Measurements from ENCODE around the gene AP5B1.

DNA sequence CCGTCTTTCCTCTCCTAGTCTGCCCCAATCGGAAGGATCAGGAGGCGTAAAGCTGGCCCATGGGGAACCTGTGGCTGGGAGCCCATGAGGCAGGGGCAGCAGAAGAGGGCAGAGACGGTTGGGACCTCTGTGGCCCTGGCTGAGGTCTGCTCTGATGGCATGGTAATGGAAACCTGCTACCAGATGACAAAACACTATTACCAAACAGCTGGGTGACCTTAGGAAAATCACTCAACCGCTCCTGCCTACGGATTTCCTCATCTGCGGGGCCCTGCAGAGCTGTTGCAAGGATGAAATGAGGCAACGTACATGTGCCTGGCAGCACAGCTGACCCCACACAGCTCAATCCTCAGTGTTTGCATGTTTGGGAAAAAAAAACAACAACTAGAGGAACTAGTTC, 4.6 kb downstream of the AP5B1 start:
- TF ChIP-seq, protein P1, sequence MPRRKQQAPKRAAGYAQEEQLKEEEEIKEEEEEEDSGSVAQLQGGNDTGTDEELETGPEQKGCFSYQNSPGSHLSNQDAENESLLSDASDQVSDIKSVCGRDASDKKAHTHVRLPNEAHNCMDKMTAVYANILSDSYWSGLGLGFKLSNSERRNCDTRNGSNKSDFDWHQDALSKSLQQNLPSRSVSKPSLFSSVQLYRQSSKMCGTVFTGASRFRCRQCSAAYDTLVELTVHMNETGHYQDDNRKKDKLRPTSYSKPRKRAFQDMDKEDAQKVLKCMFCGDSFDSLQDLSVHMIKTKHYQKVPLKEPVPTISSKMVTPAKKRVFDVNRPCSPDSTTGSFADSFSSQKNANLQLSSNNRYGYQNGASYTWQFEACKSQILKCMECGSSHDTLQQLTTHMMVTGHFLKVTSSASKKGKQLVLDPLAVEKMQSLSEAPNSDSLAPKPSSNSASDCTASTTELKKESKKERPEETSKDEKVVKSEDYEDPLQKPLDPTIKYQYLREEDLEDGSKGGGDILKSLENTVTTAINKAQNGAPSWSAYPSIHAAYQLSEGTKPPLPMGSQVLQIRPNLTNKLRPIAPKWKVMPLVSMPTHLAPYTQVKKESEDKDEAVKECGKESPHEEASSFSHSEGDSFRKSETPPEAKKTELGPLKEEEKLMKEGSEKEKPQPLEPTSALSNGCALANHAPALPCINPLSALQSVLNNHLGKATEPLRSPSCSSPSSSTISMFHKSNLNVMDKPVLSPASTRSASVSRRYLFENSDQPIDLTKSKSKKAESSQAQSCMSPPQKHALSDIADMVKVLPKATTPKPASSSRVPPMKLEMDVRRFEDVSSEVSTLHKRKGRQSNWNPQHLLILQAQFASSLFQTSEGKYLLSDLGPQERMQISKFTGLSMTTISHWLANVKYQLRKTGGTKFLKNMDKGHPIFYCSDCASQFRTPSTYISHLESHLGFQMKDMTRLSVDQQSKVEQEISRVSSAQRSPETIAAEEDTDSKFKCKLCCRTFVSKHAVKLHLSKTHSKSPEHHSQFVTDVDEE (CRISPR knock-in tag; IDR thresholded peaks at IDR 0.05) = no peak
- TF ChIP-seq, protein P2, sequence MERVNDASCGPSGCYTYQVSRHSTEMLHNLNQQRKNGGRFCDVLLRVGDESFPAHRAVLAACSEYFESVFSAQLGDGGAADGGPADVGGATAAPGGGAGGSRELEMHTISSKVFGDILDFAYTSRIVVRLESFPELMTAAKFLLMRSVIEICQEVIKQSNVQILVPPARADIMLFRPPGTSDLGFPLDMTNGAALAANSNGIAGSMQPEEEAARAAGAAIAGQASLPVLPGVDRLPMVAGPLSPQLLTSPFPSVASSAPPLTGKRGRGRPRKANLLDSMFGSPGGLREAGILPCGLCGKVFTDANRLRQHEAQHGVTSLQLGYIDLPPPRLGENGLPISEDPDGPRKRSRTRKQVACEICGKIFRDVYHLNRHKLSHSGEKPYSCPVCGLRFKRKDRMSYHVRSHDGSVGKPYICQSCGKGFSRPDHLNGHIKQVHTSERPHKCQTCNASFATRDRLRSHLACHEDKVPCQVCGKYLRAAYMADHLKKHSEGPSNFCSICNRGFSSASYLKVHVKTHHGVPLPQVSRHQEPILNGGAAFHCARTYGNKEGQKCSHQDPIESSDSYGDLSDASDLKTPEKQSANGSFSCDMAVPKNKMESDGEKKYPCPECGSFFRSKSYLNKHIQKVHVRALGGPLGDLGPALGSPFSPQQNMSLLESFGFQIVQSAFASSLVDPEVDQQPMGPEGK (CRISPR knock-in tag; IDR thresholded peaks at IDR 0.05; ENCODE audit: borderline replicate concordance) = no peak
- TF ChIP-seq CREB5 (CRISPR knock-in tag; IDR thresholded peaks at IDR 0.05; ENCODE audit: low read depth) = no peak
- no peak for TF ChIP-seq GLIS3 (CRISPR knock-in tag; IDR thresholded peaks at IDR 0.05)
- TF ChIP-seq RARB (CRISPR knock-in tag; IDR thresholded peaks at IDR 0.05) = no peak
